ENCODE data around the gene TWF1. TPM values are rescaled to one million over a fixed set of nuclear protein-coding genes. Genes with fewer than 3 reads are reported as not detected.

Gene TWF1
- polyA plus RNA-seq, 1 donor from 2014 or later: 97.2 TPM

DNA sequence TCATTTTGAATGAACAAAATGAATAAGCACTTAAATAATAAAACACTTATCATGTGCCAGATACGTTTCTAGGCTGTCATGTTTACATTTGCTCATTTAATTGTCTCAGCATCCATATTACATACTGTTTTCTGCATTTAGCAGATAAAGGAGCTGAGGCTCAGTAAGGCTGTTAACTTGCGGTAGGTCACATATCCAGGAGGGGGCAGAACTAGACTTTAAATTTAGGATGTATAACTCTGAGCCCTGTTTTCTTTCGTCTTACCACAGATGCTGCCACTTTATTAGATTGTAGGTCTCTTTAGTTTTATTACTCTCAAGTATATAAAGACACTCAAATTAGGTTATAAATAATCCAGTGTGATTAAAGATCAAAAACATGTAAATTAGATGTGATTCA lies 29.6 kb downstream of the TWF1 start:
- Histone ChIP-seq H3K27ac (ENCODE audit: low read length) (no peak overlapping the region), H3K4me2 (ENCODE audit: low read length) (no peak overlapping the region), H3K36me3 (ENCODE audit: insufficient read depth, low read length) (no peaks in the 10 kb centered on the region), H4K20me1 (ENCODE audit: insufficient read depth) (no peaks in the 10 kb centered on the region), H3K27me3 (ENCODE audit: insufficient read depth, low read depth, low read length) (no peaks in the 10 kb centered on the region), H3K79me2 (replicated peaks; ENCODE audit: insufficient read depth, low read length) (no peaks in the 10 kb centered on the region), H3K9me2 (ENCODE audit: insufficient read depth, low read length) (no peaks in the 10 kb centered on the region), H2AFZ (ENCODE audit: low read depth, low read length) (no peak overlapping the region), H3K4me3 (ENCODE audit: low read length) (no peak overlapping the region), H3K9me3 (ENCODE audit: low read length) (no peaks in the 10 kb centered on the region), H3K9ac (ENCODE audit: low read length) (no peak overlapping the region), H3F3A (ENCODE audit: insufficient read depth, low read length, poor library complexity, severe bottlenecking) (no peaks in the 10 kb centered on the region)
- TF ChIP-seq POLR2AphosphoS5 (IDR thresholded peaks at IDR 0.05): no peak
- TF ChIP-seq RAD21 (conservative IDR thresholded peaks at IDR 0.05): no peak
- TF ChIP-seq, protein P1, sequence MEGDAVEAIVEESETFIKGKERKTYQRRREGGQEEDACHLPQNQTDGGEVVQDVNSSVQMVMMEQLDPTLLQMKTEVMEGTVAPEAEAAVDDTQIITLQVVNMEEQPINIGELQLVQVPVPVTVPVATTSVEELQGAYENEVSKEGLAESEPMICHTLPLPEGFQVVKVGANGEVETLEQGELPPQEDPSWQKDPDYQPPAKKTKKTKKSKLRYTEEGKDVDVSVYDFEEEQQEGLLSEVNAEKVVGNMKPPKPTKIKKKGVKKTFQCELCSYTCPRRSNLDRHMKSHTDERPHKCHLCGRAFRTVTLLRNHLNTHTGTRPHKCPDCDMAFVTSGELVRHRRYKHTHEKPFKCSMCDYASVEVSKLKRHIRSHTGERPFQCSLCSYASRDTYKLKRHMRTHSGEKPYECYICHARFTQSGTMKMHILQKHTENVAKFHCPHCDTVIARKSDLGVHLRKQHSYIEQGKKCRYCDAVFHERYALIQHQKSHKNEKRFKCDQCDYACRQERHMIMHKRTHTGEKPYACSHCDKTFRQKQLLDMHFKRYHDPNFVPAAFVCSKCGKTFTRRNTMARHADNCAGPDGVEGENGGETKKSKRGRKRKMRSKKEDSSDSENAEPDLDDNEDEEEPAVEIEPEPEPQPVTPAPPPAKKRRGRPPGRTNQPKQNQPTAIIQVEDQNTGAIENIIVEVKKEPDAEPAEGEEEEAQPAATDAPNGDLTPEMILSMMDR (IDR thresholded peaks at IDR 0.05; ENCODE audit: poor library complexity, severe bottlenecking): no peak
- TF ChIP-seq EP300 (conservative IDR thresholded peaks at IDR 0.05; ENCODE audit: poor library complexity, severe bottlenecking): no peak
- no peak for TF ChIP-seq SMC3 (conservative IDR thresholded peaks at IDR 0.05; ENCODE audit: poor library complexity)
- TF ChIP-seq, protein P2, sequence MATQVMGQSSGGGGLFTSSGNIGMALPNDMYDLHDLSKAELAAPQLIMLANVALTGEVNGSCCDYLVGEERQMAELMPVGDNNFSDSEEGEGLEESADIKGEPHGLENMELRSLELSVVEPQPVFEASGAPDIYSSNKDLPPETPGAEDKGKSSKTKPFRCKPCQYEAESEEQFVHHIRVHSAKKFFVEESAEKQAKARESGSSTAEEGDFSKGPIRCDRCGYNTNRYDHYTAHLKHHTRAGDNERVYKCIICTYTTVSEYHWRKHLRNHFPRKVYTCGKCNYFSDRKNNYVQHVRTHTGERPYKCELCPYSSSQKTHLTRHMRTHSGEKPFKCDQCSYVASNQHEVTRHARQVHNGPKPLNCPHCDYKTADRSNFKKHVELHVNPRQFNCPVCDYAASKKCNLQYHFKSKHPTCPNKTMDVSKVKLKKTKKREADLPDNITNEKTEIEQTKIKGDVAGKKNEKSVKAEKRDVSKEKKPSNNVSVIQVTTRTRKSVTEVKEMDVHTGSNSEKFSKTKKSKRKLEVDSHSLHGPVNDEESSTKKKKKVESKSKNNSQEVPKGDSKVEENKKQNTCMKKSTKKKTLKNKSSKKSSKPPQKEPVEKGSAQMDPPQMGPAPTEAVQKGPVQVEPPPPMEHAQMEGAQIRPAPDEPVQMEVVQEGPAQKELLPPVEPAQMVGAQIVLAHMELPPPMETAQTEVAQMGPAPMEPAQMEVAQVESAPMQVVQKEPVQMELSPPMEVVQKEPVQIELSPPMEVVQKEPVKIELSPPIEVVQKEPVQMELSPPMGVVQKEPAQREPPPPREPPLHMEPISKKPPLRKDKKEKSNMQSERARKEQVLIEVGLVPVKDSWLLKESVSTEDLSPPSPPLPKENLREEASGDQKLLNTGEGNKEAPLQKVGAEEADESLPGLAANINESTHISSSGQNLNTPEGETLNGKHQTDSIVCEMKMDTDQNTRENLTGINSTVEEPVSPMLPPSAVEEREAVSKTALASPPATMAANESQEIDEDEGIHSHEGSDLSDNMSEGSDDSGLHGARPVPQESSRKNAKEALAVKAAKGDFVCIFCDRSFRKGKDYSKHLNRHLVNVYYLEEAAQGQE (IDR thresholded peaks at IDR 0.05; ENCODE audit: borderline replicate concordance): no peak
- TF ChIP-seq TAF1 (IDR thresholded peaks at IDR 0.05; ENCODE audit: low read depth): no peak
- no peak for TF ChIP-seq EZH2 (IDR thresholded peaks at IDR 0.05; ENCODE audit: borderline replicate concordance, insufficient read depth, low read length, poor library complexity, severe bottlenecking)
- no peak for TF ChIP-seq MXI1 (conservative IDR thresholded peaks at IDR 0.05; ENCODE audit: poor library complexity, severe bottlenecking)

DNA sequence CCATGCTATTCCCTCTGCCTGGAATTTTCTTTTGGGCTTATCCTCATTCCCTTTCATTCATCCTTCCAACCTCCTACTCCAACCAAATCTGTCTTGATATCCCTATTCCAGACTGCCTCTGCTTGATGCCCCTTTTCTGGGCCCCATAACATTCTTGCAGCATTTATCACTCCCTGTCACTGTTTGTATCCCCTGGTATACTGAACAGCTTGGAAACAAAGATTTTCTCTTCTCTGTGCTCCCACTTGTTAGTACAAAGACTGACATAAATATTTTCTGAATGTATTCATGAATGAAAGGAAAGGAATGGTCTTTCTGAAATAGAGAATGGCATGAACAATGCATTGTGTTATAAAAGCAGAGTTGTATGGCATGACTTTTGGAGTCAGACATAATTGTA lies 39.8 kb downstream of the TWF1 start:
- Histone ChIP-seq H2AFZ (ENCODE audit: low read depth, low read length) (no peak overlapping the region), H3K27ac (ENCODE audit: low read length) (no peak overlapping the region), H3K27me3 (ENCODE audit: insufficient read depth, low read depth, low read length) (no peaks in the 10 kb centered on the region), H4K20me1 (ENCODE audit: insufficient read depth) (no peaks in the 10 kb centered on the region), H3K4me2 (ENCODE audit: low read length) (no peak overlapping the region), H3K9me2 (ENCODE audit: insufficient read depth, low read length) (no peaks in the 10 kb centered on the region), H3K9me3 (ENCODE audit: low read length) (no peaks in the 10 kb centered on the region), H3K79me2 (replicated peaks; ENCODE audit: insufficient read depth, low read length) (no peaks in the 10 kb centered on the region), H3K4me3 (ENCODE audit: low read length) (no peak overlapping the region), H3K9ac (ENCODE audit: low read length) (no peak overlapping the region), H3K36me3 (ENCODE audit: insufficient read depth, low read length) (no peaks in the 10 kb centered on the region), H3F3A (ENCODE audit: insufficient read depth, low read length, poor library complexity, severe bottlenecking) (no peaks in the 10 kb centered on the region)
- TF ChIP-seq MXI1 (conservative IDR thresholded peaks at IDR 0.05; ENCODE audit: poor library complexity, severe bottlenecking): no peak
- no peak for TF ChIP-seq EP300 (conservative IDR thresholded peaks at IDR 0.05; ENCODE audit: poor library complexity, severe bottlenecking)
- TF ChIP-seq RAD21 (conservative IDR thresholded peaks at IDR 0.05): no peak
- no peak for TF ChIP-seq POLR2AphosphoS5 (IDR thresholded peaks at IDR 0.05)
- TF ChIP-seq, protein P1 (IDR thresholded peaks at IDR 0.05; ENCODE audit: poor library complexity, severe bottlenecking): no peak
- TF ChIP-seq, protein P2 (IDR thresholded peaks at IDR 0.05; ENCODE audit: borderline replicate concordance): no peak
- TF ChIP-seq SMC3 (conservative IDR thresholded peaks at IDR 0.05; ENCODE audit: poor library complexity): no peak
- no peak for TF ChIP-seq EZH2 (IDR thresholded peaks at IDR 0.05; ENCODE audit: borderline replicate concordance, insufficient read depth, low read length, poor library complexity, severe bottlenecking)
- TF ChIP-seq TAF1 (IDR thresholded peaks at IDR 0.05; ENCODE audit: low read depth): no peak
